Spleen (tissue), 11 donors: ENCODE data around the gene KRTCAP2. TPM values are rescaled to one million over a fixed set of nuclear protein-coding genes. Genes with fewer than 3 reads are reported as not detected.

Experiments
- DNase-seq: peaks from one replicate; pipeline ENCODE4 v3.0.0-alpha.2; 2020
- H3K27ac ChIP-seq, 8 donors: fragments of 200-600 bp; sonication (generic) in 7 of 8; 1 replicate in 4 of 8; 2 replicates in 4 of 8; pipeline versions ENCODE4 v1.5.0 to v1.8.0; 2016 to 2021; ENCODE audit warnings: inconsistent platforms in 4 of 8, mild to moderate bottlenecking in 4 of 8, moderate library complexity in 1 of 8
- H3K27me3 ChIP-seq, 7 donors: fragments of 200-600 bp; sonication (generic) in 6 of 7; replicated peaks in 1 of 7; 1 replicate in 4 of 7; 2 replicates in 3 of 7; pipeline versions ENCODE4 v1.5.0 to v1.8.0; 2016 to 2021; ENCODE audit warnings: inconsistent platforms in 3 of 7, mild to moderate bottlenecking in 1 of 7
- H3K36me3 ChIP-seq, 6 donors: fragments of 200-600 bp; sonication (generic) in 5 of 6; 1 replicate in 4 of 6; 2 replicates in 2 of 6; pipeline versions ENCODE4 v1.5.0 to v1.8.0; 2016 to 2021; ENCODE audit warnings: inconsistent platforms in 2 of 6
- H3K4me1 ChIP-seq, 6 donors: fragments of 200-600 bp; sonication (generic) in 5 of 6; 1 replicate in 3 of 6; 2 replicates in 3 of 6; pipeline versions ENCODE4 v1.5.0 to v1.8.0; 2016 to 2021; ENCODE audit warnings: inconsistent platforms in 3 of 6
- H3K4me3 ChIP-seq, 8 donors: fragments of 200-600 bp; sonication (generic) in 7 of 8; 1 replicate in 4 of 8; 2 replicates in 4 of 8; pipeline versions ENCODE4 v1.5.0 to v1.8.0; 2016 to 2021; ENCODE audit warnings: inconsistent platforms in 4 of 8, mild to moderate bottlenecking in 4 of 8, moderate library complexity in 2 of 8
- H3K9me3 ChIP-seq, 8 donors: fragments of 200-600 bp; sonication (generic) in 7 of 8; 1 replicate in 4 of 8; 2 replicates in 4 of 8; pipeline versions ENCODE4 v1.5.0 to v1.8.0; 2016 to 2021; ENCODE audit warnings: inconsistent platforms in 4 of 8
- CTCF ChIP-seq, 11 experiments: fragments of 200-600 bp in 7 of 11; fragments of 450-650 bp in 4 of 11; sonication (generic) in 4 of 11; IDR thresholded peaks in 8 of 11; conservative IDR thresholded peaks in 3 of 11; 1 replicate in 7 of 11; 2 replicates in 4 of 11; pipeline versions ENCODE4 v1.4.0 to v1.8.0; 2016 to 2021; ENCODE audit warnings: antibody characterized with exemption in 11 of 11, inconsistent platforms in 4 of 11, mild to moderate bottlenecking in 1 of 11
- POLR2A ChIP-seq, 3 donors: fragments of 450-650 bp; IDR thresholded peaks; one replicate each; pipeline ENCODE4 v1.5.1; 2017; ENCODE audit warnings: antibody characterized with exemption in 3 of 3, mild to moderate bottlenecking in 1 of 3
- POLR2AphosphoS5 ChIP-seq, 3 donors: sonication (generic); formaldehyde crosslinking; IDR thresholded peaks; one replicate each; pipeline ENCODE4 v1.5.1; 2017; ENCODE audit warnings: antibody characterized with exemption in 3 of 3
- WGBS, 5 donors: extraction: QIAGEN DNeasy Blood & Tissue Kit in 3 of 5; methylation state at CpG; one replicate each; pipeline versions ENCODE4 v1.1.5 to v1.1.7; 2013 to 2018; 5-methylcytosine and 5-hydroxymethylcytosine counted together
- intact Hi-C: fragments of 100-400 bp; cut with DNase I; formaldehyde crosslinking; loops from one replicate; pipeline ENCODE4 v1.15.0; 2023; ENCODE audit warnings: low total_unique reads
- polyA plus RNA-seq, 3 donors: library from polyadenylated mRNA; stranded (reverse); fragments of 200-250 nt; gene quantifications; one replicate each; pipeline ENCODE4 v1.2.1, GENCODE V29; 2013
- small RNA-seq, 4 donors: library from RNA; depleted of rRNA; stranded (forward); fragments of <200 nt; gene quantifications; one replicate each; pipeline ENCODE3, GENCODE V24; 2016
- total RNA-seq, 7 donors: library from RNA; depleted of rRNA in 3 of 7; stranded (reverse); fragments of >200 nt in 3 of 7; fragmentation: NEBNext Ultra II Directional in 4 of 7; extraction: Animal tissue kit (Norgen Biotek cat#: 25700) in 4 of 7; gene quantifications; one replicate each; pipeline versions ENCODE4 v1.1.0 to v1.2.1, GENCODE V29; 2016 to 2021
- donor health status: healthy with polysubstance abuse.
- donor health status: DM: no; HTN: no; CAD: no; lungs with moderate emphysema.
- donor health status: DM: no; HTN: no; CAD: no.
- donor health status: Bipolar disorder and iron deficiency.
- donor health status: healthy.
- donor health status: DM: no; HTN: no; CAD: no.
- donor health status: DM: yes; HTN: yes; CAD: no.

KRTCAP2 gene
- total and polyA plus RNA-seq, 10 donors, result 113 to 203 (median 146) TPM

DNA sequence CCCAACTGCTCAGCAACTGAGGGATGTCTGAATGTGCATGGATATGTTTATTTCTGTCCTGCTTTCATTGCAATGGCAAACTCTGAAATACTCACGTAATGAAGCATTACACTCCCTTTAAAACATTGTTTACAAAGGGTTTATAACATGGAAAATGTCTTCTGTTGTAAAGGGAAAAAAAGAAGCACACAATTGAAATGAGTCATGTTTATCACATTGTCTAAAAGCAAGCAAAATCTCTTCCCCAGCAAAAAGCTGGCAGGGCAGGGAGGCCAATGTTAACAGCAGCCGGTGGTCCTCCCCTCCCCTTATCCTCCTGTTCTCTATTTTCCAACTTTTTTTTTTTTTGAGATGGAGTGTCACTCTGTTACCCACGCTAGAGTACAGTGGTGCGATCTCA lies 49.3 kb downstream of the KRTCAP2 start:
- 77 to 87% (median 81%) methylated on average over 4 of the region's 4 CpGs for WGBS, 5 donors
- no peak overlapping the region for H3K27ac ChIP-seq
- intact Hi-C loops, result no loop called here

DNA sequence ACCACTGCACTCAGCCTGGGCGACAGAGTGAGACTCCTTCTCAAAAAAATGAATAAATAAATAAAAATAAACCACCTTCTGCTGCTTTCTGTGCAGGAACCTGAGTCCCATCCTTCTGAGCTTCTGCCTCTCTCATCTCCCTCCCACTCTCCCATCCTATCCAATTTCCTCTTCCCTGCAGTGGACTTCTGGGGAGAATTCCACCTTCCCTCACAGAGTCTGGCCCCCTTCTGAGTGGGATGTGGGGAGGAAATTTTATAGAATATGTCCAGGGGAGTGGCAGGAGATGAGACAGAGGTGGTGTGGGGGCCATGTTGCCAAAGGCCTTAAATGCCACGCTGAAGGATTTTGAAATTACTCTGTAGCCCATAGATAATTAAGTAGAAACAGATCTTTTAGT lies 50.8 kb downstream of the KRTCAP2 start:
- TF ChIP-seq POLR2A (IDR thresholded peaks at IDR 0.05) (no peak), POLR2AphosphoS5 (IDR thresholded peaks at IDR 0.05) (no peak), CTCF (IDR thresholded peaks at IDR 0.05 in 8 of 11, conservative IDR thresholded peaks at IDR 0.05 in 3 of 11) (no peak)
- 66 to 95% (median 76%) methylated on average over 2 of the region's 2 CpGs for WGBS, 5 donors
- Histone ChIP-seq H3K27ac (no peak overlapping the region), H3K36me3 (no peaks in the 10 kb centered on the region), H3K9me3 (no peaks in the 10 kb centered on the region), H3K4me1 (peaks cover 12 to 17% (median 15%) of the 10 kb centered on the region in 6 donors), H3K4me3 (no peak overlapping the region), H3K27me3 (peaks cover 0 to 36% (median 16%) of the 10 kb centered on the region in 7 donors)
- no peak for DNase-seq
- intact Hi-C loops, result no loop called here

More for the DNA sequence above, 49.3 kb downstream of the KRTCAP2 start:
- Histone ChIP-seq H3K27me3 (peaks cover 0 to 47% (median 31%) of the 10 kb centered on the region in 7 donors), H3K36me3 (no peaks in the 10 kb centered on the region), H3K4me1 (peaks cover 23 to 32% (median 30%) of the 10 kb centered on the region in 6 donors), H3K4me3 (no peak overlapping the region), H3K9me3 (no peaks in the 10 kb centered on the region)
- DNase-seq, result no peak
- TF ChIP-seq CTCF (IDR thresholded peaks at IDR 0.05 in 8 of 11, conservative IDR thresholded peaks at IDR 0.05 in 3 of 11) (no peak), POLR2A (IDR thresholded peaks at IDR 0.05) (no peak), POLR2AphosphoS5 (IDR thresholded peaks at IDR 0.05) (no peak)

DNA sequence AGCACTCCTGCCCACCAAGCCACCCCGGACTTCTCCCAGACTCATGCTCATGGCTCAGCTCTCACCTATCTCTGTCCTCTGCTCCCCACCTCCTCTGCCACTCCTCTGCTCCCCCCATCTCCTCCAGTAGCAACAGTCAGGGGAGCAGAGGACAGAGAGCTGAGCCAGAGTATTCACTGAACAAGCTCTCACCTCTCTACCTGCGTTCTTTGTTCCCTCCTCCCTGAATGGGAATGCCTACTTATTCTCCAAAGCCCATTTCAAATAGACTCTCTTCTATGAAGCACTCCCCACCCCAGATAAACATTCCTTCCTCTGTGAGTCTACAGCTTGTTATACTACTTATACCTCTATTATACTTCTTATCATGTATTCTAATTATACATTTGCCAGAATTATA lies 51.9 kb downstream of the KRTCAP2 start:
- no peak for DNase-seq
- Histone ChIP-seq H3K27me3 (peaks cover 0 to 30% (median 5%) of the 10 kb centered on the region in 7 donors), H3K9me3 (no peaks in the 10 kb centered on the region), H3K4me3 (no peak overlapping the region), H3K27ac (no peak overlapping the region), H3K4me1 (peaks cover 2 to 7% (median 5%) of the 10 kb centered on the region in 6 donors), H3K36me3 (no peaks in the 10 kb centered on the region)
- TF ChIP-seq POLR2AphosphoS5 (IDR thresholded peaks at IDR 0.05) (no peak), POLR2A (IDR thresholded peaks at IDR 0.05) (no peak), CTCF (IDR thresholded peaks at IDR 0.05 in 8 of 11, conservative IDR thresholded peaks at IDR 0.05 in 3 of 11) (no peak)
- WGBS, 5 donors, result 84 to 98% (median 91%) methylated on average over 2 of the region's 2 CpGs
- intact Hi-C loops, result no loop called here

- Histone ChIP-seq H3K27me3 (peaks cover 0 to 20% (median 0%) of the 10 kb centered on the region in 7 donors), H3K4me1 (no peaks in the 10 kb centered on the region)
Measured at GRCh38 chr1:155120253-155120652, 52.9 kb downstream of the KRTCAP2 start.

More at GRCh38 chr1:155120253-155120652, 52.9 kb downstream of the KRTCAP2 start:
- intact Hi-C loops, result no loop called here
- TF ChIP-seq CTCF (IDR thresholded peaks at IDR 0.05 in 8 of 11, conservative IDR thresholded peaks at IDR 0.05 in 3 of 11) (no peak), POLR2AphosphoS5 (IDR thresholded peaks at IDR 0.05) (no peak), POLR2A (IDR thresholded peaks at IDR 0.05) (no peak)
- Histone ChIP-seq H3K36me3 (no peaks in the 10 kb centered on the region), H3K4me3 (no peak overlapping the region), H3K9me3 (no peaks in the 10 kb centered on the region), H3K27ac (no peak overlapping the region)
- DNase-seq, result no peak
- WGBS, 5 donors, result 69 to 79% (median 74%) methylated on average over 6 of the region's 6 CpGs

Small RNA genes lying within 50 kb of the gene (small RNA-seq; reads per million reads assigned to genes)
- 0 reads per million in 4 donors for gene HMGN2P18
- gene RF00019, result 0 reads per million in 4 donors

Other genes starting within 250 kb of the KRTCAP2 start
- 10 to 100 TPM; 12.4 to 50.6 (median 33.8) TPM for gene PMVK, start 236.6 kb downstream of the KRTCAP2 start, total RNA-seq
- gene PMVK, start 236.6 kb downstream of the KRTCAP2 start, polyA plus RNA-seq, result 10 to 100 TPM; 30.3 to 68.8 (median 42.2) TPM
- gene PBXIP1, start 217.2 kb downstream of the KRTCAP2 start, total RNA-seq, result 100 to 1,000 TPM in 3 of 7 donors, 10 to 100 TPM in 4; 70.2 to 125 (median 95.0) TPM
- 10 to 100 TPM; 55.5 to 75.7 (median 62.2) TPM for gene PBXIP1, start 217.2 kb downstream of the KRTCAP2 start, polyA plus RNA-seq
- 10 to 100 TPM; 28.4 to 36.6 (median 35.5) TPM for gene PYGO2, start 211.5 kb downstream of the KRTCAP2 start, total RNA-seq
- gene PYGO2, start 211.5 kb downstream of the KRTCAP2 start, polyA plus RNA-seq, result 10 to 100 TPM; 19.8 to 35.7 (median 19.9) TPM
- 100 to 1,000 TPM in 4 of 7 donors, 10 to 100 TPM in 3; 63.4 to 133 (median 108) TPM for gene SHC1, start 202.6 kb downstream of the KRTCAP2 start, total RNA-seq
- gene SHC1, start 202.6 kb downstream of the KRTCAP2 start, polyA plus RNA-seq, result 10 to 100 TPM; 36.8 to 49.8 (median 48.6) TPM
- gene CKS1B, start 198.6 kb downstream of the KRTCAP2 start, total RNA-seq, result 10 to 100 TPM; 15.7 to 42.5 (median 27.2) TPM
- 10 to 100 TPM; 17.0 to 51.5 (median 43.2) TPM for gene CKS1B, start 198.6 kb downstream of the KRTCAP2 start, polyA plus RNA-seq
- 10 to 100 TPM; 27.1 to 35.8 (median 30.3) TPM for gene FLAD1, start 190.0 kb downstream of the KRTCAP2 start, total RNA-seq
- 10 to 100 TPM; 31.9 to 43.4 (median 40.1) TPM for gene FLAD1, start 190.0 kb downstream of the KRTCAP2 start, polyA plus RNA-seq
- gene LENEP, start 179.7 kb downstream of the KRTCAP2 start, total RNA-seq, result under 1 TPM in 1 of 7 donors, not detected in 6; 0.60 TPM
- gene LENEP, start 179.7 kb downstream of the KRTCAP2 start, polyA plus RNA-seq, result not detected
- 10 to 100 TPM; 44.0 to 88.9 (median 68.8) TPM for gene ZBTB7B, start 170.5 kb downstream of the KRTCAP2 start, total RNA-seq
- 10 to 100 TPM; 11.1 to 38.6 (median 13.4) TPM for gene ZBTB7B, start 170.5 kb downstream of the KRTCAP2 start, polyA plus RNA-seq
- 1 to 10 TPM in 2 of 7 donors, under 1 TPM in 4, not detected in 1; 0.54 to 4.1 (median 0.71) TPM for gene DCST2, start 139.5 kb downstream of the KRTCAP2 start, total RNA-seq
- gene DCST2, start 139.5 kb downstream of the KRTCAP2 start, polyA plus RNA-seq, result 1 to 10 TPM; 1.0 to 2.1 (median 1.7) TPM
- not detected for gene DCST1, start 139.5 kb downstream of the KRTCAP2 start, total RNA-seq
- not detected for gene DCST1, start 139.5 kb downstream of the KRTCAP2 start, polyA plus RNA-seq
- 100 to 1,000 TPM in 2 of 7 donors, 10 to 100 TPM in 5; 70.8 to 205 (median 84.6) TPM for gene ADAM15, start 122.0 kb downstream of the KRTCAP2 start, total RNA-seq
- 100 to 1,000 TPM in 2 of 3 donors, 10 to 100 TPM in 1; 76.4 to 313 (median 286) TPM for gene ADAM15, start 122.0 kb downstream of the KRTCAP2 start, polyA plus RNA-seq
- 1 to 10 TPM; 4.6 to 7.7 (median 6.0) TPM for gene EFNA4, start 109.6 kb downstream of the KRTCAP2 start, total RNA-seq
- 1 to 10 TPM; 7.3 to 9.5 (median 8.7) TPM for gene EFNA4, start 109.6 kb downstream of the KRTCAP2 start, polyA plus RNA-seq
- 1 to 10 TPM in 6 of 7 donors, not detected in 1; 1.6 to 4.3 (median 2.4) TPM for gene EFNA3, start 94.5 kb downstream of the KRTCAP2 start, total RNA-seq
- gene EFNA3, start 94.5 kb downstream of the KRTCAP2 start, polyA plus RNA-seq, result 1 to 10 TPM; 1.4 to 2.0 (median 1.7) TPM
- gene EFNA1, start 45.4 kb downstream of the KRTCAP2 start, total RNA-seq, result 10 to 100 TPM in 5 of 7 donors, 1 to 10 TPM in 2; 8.0 to 19.4 (median 10.3) TPM
- 1 to 10 TPM; 3.7 to 8.0 (median 7.8) TPM for gene EFNA1, start 45.4 kb downstream of the KRTCAP2 start, polyA plus RNA-seq
- gene SLC50A1, start 37.5 kb downstream of the KRTCAP2 start, total RNA-seq, result 10 to 100 TPM; 28.4 to 41.4 (median 38.2) TPM
- 10 to 100 TPM; 60.1 to 73.8 (median 72.5) TPM for gene SLC50A1, start 37.5 kb downstream of the KRTCAP2 start, polyA plus RNA-seq
- gene DPM3, start 32.8 kb downstream of the KRTCAP2 start, total RNA-seq, result 10 to 100 TPM; 25.0 to 62.4 (median 49.9) TPM
- 100 to 1,000 TPM; 205 to 262 (median 229) TPM for gene DPM3, start 32.8 kb downstream of the KRTCAP2 start, polyA plus RNA-seq
- 1 to 10 TPM in 6 of 7 donors, under 1 TPM in 1; 0.83 to 3.6 (median 1.6) TPM for gene TRIM46, start 545 bp upstream of the KRTCAP2 start, total RNA-seq
- gene TRIM46, start 545 bp upstream of the KRTCAP2 start, polyA plus RNA-seq, result under 1 TPM; 0.35 to 0.77 (median 0.46) TPM
- gene THBS3, start 34.6 kb upstream of the KRTCAP2 start, total RNA-seq, result 10 to 100 TPM; 14.3 to 22.6 (median 20.5) TPM
- 10 to 100 TPM; 10.2 to 31.2 (median 27.7) TPM for gene THBS3, start 34.6 kb upstream of the KRTCAP2 start, polyA plus RNA-seq
- gene MTX1, start 35.4 kb upstream of the KRTCAP2 start, total RNA-seq, result 10 to 100 TPM; 28.2 to 40.9 (median 33.2) TPM
- 10 to 100 TPM; 43.7 to 48.4 (median 44.5) TPM for gene MTX1, start 35.4 kb upstream of the KRTCAP2 start, polyA plus RNA-seq
- 10 to 100 TPM in 6 of 7 donors, 1 to 10 TPM in 1; 9.9 to 19.3 (median 15.6) TPM for gene ENTREP3, start 82.2 kb upstream of the KRTCAP2 start, total RNA-seq
- 10 to 100 TPM in 1 of 3 donors, 1 to 10 TPM in 2; 6.5 to 13.2 (median 9.4) TPM for gene ENTREP3, start 82.2 kb upstream of the KRTCAP2 start, polyA plus RNA-seq
- gene SCAMP3, start 89.1 kb upstream of the KRTCAP2 start, total RNA-seq, result 10 to 100 TPM; 46.5 to 52.4 (median 49.8) TPM
- 10 to 100 TPM; 51.8 to 59.9 (median 53.2) TPM for gene SCAMP3, start 89.1 kb upstream of the KRTCAP2 start, polyA plus RNA-seq
- 10 to 100 TPM; 61.0 to 89.9 (median 71.8) TPM for gene CLK2, start 100.2 kb upstream of the KRTCAP2 start, total RNA-seq
- gene CLK2, start 100.2 kb upstream of the KRTCAP2 start, polyA plus RNA-seq, result 10 to 100 TPM; 38.6 to 82.0 (median 77.4) TPM
- gene HCN3, start 104.2 kb upstream of the KRTCAP2 start, total RNA-seq, result 1 to 10 TPM in 6 of 7 donors, under 1 TPM in 1; 0.65 to 3.3 (median 1.9) TPM
- 1 to 10 TPM in 2 of 3 donors, under 1 TPM in 1; 0.89 to 1.6 (median 1.4) TPM for gene HCN3, start 104.2 kb upstream of the KRTCAP2 start, polyA plus RNA-seq
- under 1 TPM in 4 of 7 donors, not detected in 3; 0.22 to 0.74 (median 0.43) TPM for gene PKLR, start 128.1 kb upstream of the KRTCAP2 start, total RNA-seq
- under 1 TPM in 1 of 3 donors, not detected in 2; 0.04 TPM for gene PKLR, start 128.1 kb upstream of the KRTCAP2 start, polyA plus RNA-seq
- 100 to 1,000 TPM in 2 of 7 donors, 10 to 100 TPM in 5; 84.5 to 118 (median 94.5) TPM for gene FDPS, start 135.6 kb upstream of the KRTCAP2 start, total RNA-seq
- 100 to 1,000 TPM; 111 to 134 (median 130) TPM for gene FDPS, start 135.6 kb upstream of the KRTCAP2 start, polyA plus RNA-seq
- 10 to 100 TPM; 11.4 to 21.1 (median 18.0) TPM for gene RUSC1, start 147.6 kb upstream of the KRTCAP2 start, total RNA-seq
- 10 to 100 TPM in 2 of 3 donors, 1 to 10 TPM in 1; 8.5 to 17.3 (median 10.8) TPM for gene RUSC1, start 147.6 kb upstream of the KRTCAP2 start, polyA plus RNA-seq